Retina (tissue), 1 donor: ENCODE results near the gene CCL26.
"Not testable (repeated sequence)": the region's sequence is repeated elsewhere in the genome, so short reads cannot be mapped to it uniquely, and the experiment has no call there.

Experiments used
- DNase-seq: peaks from one replicate; pipeline ENCODE4 v3.0.0-alpha.2; 2016

CCL26 gene, protein sequence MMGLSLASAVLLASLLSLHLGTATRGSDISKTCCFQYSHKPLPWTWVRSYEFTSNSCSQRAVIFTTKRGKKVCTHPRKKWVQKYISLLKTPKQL

DNA sequence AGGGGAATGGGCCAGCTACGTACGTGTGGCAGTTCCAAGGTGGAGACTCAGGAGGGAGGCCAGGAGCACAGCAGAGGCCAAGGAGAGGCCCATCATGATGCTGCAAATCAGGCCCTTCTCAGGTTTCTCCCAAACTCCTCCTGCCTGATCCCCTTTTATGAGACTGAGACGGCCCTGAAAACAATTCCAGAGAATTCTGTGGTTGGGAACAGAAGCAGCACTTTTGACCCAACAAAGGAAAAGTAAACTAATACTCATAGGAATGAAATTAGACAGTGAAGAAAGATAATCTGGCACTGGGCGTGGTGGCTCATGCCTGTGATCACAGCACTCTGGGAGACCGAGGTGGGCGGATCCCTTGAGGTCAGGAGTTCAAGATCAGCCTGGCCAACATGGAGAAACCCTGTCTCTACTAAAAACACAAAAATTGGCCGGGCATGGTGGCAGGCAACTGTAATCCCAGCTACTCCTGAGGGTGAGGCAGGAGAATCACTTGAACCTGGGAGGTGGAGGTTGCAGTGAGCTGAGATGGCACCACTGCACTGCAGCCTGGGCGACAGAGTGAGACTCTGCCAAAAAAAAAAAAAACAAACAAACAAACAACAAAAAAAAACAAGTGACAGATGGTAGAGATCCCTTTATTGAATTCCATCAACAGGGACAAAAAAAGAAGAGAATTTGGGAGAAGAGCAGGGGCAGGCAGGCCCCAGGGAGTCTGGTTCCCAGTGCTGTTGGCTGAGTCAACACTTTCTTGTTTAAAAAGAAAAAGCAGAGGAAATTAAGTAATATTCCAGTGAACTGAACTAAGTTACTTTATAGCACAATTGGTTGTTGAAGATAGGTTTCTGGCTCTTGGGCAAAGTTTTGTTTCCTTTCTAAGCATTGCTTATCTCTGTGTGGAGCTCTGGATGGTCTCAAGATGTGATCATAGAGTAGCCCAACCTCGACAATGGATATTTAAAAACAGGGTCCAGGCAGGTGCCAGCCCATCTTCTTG is at the start of gene CCL26:
CCL26 (minus strand) TSS at position 131 of the 997 bp plus-strand sequence; CDS start at position 96, 35 bp downstream.
- no peak for DNase-seq

DNA sequence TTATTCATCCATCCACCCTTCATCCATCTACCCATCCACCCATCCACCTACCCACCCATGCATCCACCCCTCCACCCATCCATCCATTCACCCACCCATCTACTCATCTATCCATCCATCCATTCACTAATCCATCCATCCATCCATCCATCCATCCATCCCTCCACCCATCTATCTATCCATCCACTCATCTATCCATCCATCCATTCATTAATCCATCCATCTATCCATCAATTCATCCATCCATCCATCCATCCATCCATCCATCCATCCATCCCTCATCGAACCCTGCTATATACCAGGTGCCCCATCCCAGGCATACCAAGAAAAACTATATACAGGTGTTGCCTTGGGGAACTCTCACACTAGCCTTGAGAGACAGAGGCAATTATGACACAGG is 48.7 kb upstream of the CCL26 start:
- no peak for DNase-seq

DNA sequence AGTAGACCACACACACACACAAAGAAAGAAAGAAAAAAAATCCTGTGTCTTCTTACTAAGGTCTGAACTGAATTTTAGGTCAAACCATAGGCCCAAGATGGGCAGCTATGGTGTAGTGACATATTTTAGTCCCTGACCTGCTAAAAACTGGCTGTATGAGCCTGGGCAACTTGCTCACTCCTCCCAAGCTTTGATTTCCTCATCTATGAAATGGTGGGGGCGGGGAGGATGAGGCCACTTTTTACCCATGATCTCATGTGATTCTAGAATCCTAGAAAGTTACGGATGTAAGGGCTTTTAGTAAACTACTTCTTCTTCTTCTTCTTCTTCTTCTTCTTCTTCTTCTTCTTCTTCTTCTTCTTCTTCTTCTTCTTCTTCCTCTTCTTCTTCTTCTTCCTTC is 47.7 kb upstream of the CCL26 start:
- no peak for DNase-seq

DNA sequence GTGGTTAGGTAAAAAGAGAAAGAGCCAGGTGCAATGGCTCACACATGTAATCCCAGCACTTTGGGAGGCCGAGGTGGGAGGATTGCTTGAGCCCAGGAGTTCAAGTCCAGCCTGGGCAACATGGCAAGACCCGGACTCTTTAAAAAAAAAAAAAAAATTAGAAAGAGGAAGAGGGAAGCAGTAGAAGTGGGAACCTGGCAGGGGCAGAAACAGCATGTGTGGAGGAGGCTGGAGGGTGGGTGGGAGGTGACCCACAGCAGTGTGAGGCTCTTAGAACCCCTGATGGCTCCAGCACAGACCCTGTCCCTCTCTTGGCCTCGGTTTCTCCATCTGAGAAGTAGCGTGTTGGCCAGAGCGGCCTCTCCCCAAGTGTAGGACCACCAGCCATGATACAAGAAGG is 46.5 kb upstream of the CCL26 start:
- no peak for DNase-seq

DNA sequence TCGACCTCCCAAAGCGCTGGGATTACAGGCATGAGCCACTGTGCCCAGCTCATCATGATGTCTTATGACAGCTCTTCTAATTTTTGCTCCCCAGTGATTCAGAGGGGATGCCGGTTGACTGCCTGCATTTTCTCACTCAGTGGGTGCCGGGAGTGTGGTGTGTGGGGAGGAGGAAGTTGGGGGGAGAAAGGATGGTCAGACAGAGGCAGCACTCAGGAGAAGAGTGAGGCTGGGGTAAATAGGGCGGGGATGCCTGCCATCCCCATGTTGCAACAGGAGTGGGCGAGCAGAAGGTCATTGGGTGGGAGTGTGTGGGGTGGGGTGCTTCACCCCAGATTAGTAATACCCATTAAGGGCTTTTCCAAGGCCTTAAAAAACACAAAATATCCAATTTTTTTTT is 45.1 kb upstream of the CCL26 start:
- DNase-seq, result peak; percentile 48

DNA sequence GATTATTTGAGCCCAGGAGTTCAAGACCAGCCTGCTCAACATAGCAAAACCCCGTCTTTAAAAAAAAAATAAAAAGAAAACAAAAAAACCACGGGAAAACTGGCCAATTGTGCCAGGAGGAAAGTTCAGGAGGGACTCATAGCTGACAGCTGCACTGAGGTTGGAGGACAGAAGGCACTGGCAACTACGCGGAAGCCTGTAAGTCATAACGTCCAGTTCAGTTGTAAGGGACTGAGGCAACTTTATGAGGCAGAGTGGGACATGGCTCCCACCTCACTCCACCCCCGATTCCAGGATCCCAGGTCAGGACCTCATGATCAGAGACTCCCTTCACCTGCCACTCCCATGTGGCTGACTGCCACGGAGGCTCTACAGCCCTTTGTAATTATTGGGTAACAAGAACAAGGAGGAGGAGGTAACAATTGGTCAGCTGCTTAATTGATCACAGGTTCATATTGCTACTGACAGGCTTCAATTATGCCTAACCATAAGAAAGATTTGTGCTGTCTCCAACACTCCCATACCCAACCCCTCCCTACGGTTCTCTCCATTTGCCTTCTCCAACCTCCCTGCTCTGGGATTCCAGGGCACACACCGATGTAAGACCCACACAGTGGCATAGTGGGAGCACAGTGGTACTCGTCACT is 43.5 kb upstream of the CCL26 start:
- DNase-seq, result no peak

DNA sequence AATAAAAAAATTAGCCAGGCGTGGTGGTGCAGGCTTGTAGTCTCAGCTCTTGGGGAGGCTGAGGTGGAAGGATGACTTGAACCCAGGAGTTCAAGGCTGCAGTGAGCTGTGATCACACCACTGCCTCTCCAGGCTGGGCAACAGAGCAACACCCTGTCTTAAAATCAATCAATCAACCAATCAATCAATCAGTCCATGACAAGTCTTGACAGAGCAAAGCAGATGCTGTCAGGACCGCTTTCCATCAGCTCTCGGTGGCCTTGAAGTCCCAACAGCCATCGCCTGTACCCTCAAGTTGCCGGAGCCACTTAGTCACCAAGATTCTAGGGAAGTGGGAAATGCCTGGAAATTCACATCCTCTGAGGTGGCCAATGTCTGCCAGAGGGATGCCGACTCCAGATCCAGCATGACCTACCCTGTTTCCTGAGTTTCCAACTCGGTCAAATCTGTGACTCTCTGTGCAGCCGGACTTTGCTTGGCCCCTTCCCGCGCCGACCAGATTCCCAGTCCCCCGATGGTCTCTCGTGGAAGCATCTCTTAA is 42.5 kb upstream of the CCL26 start:
- no peak for DNase-seq

DNA sequence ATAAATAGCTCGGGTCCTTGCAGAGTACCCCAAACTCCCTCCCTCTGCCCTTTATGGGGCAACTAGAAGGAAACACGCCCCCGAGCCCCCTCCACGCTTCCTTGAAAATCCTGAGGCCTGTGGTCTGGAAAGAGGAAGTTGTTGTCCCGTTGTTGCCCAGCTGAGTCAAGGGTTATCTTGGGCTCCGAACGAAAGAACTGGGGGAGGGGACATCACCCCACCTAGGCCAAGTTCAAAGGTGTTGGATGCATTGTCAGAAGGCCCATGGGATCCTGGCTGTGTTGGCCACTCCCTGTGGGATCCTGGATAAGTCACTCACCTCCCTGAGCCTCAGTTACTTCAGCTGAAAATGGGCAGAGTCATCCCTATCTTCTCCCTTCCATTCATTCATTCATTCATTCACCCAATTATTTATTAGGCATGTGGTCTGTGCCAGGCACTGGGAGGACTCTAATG is 41.8 kb upstream of the CCL26 start, which contains the start of gene CCL24:
CCL24 (minus strand) TSS at position 26 of the 456 bp plus-strand sequence. CDS start 91 bp downstream, outside the sequence.
- DNase-seq, result no peak

DNA sequence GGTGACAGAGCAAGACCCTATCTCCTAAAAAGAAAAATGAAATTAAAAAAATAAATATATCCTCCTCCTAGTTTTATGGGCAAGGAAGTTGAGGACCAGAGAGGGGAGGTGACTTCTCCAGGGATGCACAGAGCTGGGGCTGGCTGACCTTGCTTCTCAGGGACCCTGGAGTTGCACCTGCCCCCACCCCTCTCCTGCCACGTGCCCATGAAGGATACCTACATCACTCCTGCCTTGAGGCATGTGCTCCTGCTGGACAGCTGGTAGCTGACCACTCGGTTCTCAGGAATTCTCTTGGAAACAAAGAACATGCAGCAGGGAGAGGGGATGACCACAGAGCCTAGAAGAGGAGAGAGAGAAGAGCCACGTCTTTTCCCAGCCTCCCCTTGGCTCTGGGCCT is 41.1 kb upstream of the CCL26 start:
- DNase-seq, result no peak

DNA sequence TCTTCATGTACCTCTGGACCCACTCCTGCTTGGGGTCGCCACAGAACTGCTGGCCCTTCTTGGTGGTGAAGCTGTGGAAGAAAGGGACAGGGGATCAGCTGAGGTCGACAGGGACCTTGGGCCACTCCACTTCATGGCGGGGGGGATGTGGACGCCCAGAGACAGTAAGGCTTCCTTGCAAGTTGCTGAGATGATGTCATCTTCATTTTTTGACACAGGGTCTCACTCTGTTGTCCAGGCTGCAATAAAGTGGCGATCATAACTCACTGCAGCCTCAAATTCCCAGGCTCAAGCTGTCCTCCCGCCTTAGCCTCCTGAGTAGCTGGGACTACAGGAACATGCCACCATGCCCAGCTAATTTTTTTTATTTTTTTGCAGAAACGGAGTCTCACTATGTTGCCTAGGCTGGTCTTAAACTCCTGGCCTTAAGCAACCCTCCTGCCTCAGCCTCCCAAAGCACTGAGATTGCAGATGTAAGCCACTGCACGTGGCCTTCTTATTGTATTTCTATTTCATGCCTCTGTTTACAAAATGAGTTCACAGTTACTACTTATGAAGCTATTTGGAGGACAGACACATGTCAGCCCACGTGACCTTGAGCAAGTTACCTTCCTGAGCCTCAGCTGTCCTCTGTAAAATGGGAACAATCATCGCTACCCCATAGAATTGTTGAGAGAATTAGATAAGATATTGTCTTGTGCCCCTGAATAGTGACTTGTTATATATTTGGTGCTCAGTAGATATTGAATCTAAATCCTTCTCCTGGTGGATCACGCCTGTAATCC is 40.1 kb upstream of the CCL26 start:
- DNase-seq, result no peak

DNA sequence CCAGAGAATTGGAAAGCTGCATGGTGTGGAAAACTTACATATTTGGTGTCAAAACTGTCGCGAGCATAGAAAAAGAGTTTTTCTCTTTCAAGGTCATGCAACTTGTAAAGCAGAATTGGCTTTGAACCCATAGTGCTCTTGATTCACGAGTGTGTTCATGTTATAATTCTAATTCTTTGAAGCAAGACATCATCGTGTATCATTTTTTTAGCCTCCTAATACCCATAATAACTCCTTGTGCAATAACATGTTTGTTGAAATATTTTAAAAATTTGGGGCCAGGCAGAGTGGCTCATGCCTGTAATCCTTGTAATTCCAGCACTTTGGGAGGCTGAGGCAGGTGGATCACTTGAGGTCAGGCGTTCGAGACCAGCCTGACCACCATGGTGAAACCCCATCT is 37.4 kb upstream of the CCL26 start:
- no peak for DNase-seq

DNA sequence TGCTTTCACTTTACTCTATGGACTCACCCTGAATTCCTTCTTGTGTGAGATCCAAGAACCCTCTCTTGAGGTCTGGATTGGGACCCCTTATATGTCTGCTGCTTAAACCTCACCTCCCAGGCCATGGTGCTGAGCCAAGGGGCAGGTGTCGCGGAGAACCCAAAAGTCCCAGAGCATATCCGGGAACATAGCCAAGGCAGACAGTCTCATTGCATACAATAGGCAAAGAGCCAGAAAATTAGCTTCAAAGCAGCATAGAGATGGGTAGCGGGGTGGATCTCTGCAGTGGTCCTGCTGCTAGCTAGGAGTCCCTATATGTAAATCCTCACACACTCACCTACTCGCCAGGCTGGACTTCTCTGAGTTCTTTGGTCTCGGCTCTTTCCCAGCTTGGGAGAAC is 36.1 kb upstream of the CCL26 start:
- no peak for DNase-seq

DNA sequence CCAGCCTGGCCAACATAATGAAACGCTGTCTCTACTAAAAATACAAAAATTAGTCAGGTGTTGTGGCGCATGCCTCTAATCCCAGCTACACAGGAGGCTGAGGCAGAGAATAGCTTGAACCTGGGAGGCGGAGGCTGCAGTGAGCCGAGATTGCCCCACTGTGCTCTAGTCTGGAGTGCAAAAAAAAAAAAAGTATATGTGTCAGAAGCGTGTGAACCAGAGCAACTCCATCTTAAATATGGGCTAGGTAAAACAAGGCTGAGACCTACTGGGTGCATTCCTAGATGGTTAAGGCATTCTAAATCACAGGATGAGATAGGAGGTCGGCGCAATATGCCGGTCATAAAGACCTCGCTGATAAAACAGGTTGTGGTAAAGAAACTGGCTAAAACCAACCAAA is 35.4 kb upstream of the CCL26 start:
- DNase-seq, result no peak

DNA sequence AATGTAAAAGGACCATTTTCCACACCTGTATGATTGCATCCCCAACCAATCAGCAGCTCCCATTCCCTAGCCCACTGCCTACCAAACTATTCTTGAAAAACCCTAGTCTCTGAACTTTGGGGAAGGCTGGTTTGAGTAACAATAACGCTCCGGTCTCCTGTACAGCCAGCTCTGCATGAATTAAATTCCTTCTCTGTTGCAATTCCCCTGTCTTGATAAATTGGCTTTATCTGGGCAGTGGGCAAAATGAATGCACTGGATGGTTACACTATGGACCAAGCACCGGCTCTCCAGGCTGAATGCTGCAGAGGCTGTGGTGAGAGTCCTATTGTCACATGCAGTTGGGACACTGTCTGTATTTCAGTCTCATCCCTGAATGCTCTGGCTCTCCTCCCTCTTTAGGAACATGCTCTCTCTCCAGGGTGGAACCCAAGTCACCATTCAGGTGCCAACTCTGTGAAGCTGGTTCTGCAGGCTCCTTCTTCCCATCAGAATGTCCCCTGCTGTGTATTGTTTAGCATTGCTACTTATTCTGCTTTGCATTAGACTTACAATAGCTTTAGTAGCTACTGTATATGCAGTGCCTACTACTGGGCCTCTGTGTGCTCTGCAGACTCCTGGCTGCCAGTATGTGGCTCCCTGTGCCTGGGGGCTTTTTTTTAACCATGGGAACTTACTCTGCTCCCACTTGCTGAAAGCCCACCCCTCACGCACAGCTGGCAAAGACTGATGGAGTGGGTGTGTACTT is 34.7 kb upstream of the CCL26 start:
- no peak for DNase-seq

DNA sequence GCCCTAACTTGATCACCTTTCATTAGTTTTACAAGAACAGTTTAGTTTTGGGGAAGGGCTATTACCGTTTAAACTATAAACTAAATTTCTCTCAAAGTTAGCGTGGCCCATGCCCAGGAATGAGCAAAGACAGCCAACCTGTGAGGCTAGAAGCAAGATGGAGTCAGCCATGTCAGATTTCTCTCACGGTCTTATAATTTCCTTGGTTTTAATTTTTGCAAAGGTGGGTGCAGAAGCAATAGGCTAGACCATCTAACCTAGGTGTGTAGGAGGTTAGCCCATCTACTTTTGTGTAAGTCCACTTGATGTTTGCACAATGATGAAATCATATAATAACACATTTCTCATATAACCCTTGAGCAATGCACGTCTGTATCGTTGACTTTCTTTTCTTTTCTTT is 32.7 kb upstream of the CCL26 start:
- DNase-seq, result no peak

DNA sequence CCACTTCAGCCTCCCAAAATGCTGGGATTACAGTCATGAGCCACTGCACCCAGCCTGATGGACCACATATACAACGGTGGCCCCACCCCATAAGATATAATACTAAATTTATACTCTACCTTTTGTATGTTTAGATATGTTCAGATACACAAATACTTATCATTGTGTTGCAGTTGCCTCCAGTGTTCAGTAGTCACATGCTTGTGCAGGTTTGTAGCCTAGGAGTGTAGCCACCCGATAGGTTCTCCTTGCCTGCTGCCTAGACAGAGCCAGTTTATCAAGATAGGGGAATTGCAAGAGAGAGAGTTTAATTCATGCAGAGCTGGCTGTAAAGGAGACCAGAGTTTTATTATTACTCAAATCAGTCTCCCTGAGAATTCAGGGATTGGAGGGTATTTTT is 32.0 kb upstream of the CCL26 start:
- no peak for DNase-seq

DNA sequence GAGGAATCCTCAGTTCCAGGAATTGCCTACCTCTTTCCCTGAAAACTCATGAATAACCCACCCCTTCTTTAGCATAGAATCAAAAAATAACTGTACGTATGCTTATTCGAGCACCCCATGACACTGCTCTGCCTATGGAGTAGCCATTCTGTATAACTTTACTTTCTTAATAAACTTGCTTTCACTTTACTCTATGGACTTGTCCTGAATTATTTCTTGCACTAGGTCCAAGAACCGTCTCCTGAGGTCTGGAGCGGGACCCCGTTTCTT is 30.5 kb upstream of the CCL26 start:
- DNase-seq, result no peak

DNA sequence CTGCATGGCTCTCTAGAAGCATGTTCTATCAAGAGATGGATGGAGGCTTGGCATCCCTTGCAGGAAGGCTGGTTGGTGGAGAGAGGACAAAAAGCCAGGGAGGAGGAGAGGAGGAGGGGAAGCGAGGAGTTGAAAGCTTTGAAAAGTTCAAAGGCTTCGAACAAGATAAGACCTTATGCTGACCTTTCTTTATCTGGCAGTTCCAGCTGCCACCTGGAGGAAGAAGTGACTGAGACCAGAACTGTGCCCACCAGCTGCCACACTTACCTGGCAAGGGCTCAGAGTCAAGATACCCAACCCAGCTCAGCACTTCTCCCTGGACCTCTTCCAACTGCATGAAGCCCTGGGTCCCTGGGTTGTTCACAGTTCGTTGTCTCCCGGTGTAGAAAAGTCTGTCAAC is 26.8 kb upstream of the CCL26 start:
- DNase-seq, result no peak

DNA sequence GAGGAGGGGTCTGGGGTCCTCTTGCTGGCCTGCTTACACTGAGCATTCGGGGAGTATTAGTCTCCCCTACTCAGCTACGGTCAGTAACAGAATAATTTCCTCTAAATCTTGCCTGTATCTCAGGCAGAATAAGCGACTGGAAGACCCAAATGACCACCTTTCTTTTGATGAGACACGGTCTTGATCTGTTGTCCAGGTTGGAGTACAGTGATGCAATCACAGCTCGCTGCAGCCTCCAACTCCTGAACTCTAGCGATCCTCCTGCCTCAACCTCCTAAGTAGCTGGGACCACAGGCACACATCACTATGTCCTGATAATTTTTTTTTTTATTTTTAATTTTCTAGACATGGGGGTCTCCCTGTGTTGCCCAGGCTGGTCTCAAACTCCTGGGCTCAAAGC is 24.4 kb upstream of the CCL26 start:
- DNase-seq, result no peak

DNA sequence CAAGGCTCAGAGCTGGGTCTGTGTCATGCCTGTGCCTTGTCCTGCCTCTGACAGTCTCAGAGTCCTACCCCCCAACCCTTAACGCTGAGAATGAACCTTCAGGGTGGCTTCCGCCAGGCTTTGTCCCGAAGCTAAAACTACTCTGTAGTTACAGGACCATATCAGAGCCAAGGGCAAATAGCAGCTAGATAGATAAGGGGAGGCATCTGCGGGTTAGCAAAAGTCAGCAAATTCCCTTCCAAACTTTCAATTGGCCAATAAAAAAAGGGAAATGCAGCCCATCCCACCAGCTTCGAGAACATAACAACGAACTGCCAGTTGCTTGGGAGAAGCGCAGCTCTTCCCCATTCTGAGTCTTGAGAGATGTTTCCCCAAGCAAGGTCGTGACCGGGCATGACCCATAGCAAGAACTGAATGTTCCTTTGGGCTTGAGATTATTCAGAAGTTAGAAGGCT is 23.8 kb upstream of the CCL26 start:
- DNase-seq, result no peak

DNA sequence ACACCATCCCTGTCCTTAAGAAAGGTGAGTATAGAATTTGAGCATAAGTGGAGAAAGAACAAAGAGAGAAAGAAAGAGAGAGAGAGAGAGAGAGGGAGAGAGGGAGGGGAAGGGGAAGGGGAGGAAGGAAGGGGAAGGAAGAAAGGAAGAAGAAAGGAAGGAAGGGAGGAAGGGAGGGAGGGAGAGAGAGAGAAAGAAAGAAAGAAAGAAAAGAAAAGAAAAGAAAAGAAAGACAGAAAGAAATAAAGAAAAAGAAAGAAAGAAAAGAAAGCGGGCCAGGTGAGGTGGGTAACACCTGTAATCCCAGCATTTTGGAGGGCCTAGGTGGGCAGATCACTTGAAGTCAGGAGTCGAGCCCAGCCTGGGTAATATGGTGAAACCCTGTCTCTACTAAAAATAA is 21.7 kb upstream of the CCL26 start:
- DNase-seq, result no peak

DNA sequence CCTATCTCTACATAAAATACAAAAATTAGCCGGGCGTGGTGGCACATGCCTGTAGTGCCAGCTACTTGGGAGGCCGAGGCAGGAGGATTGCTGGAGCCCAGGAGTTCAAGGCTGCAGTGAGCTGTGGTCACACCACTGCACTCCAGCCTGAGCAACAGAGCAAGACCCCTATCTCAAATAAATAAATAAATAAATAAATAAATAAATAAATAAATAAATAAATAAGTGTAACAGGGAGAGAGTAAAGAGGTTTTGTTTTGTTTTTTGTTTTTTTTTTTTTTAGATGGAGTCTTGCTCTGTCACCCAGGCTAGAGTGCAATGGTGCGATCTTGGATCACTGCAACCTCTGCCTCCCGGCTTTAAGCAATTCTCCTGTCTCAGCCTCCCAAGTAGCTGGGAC is 20.6 kb upstream of the CCL26 start:
- not testable (repeated sequence) for DNase-seq
